ENCODE results near the gene TOR3A.
"Not testable (repeated sequence)": the region's sequence is repeated elsewhere in the genome, so short reads cannot be mapped to it uniquely, and the experiment has no call there.

DNA sequence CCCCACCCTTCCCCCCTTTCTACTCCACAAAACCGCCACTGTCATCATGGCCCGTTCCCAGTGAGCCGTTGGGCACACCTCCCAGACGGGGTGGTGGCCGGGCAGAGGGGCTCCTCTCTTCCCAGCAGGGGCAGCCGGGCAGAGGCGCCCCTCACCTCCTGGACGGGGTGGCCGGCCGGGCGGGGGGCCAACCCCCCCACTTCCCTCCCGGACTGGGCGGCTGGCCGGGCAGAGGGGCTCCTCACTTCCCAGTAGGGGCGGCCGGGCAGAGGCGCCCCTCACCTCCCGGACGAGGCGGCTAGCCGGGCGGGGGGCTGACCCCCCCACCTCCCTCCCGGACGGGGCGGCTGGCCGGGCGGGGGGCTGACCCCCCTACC is 41.7 kb upstream of the TOR3A start:
- TF ChIP-seq, protein P1, sequence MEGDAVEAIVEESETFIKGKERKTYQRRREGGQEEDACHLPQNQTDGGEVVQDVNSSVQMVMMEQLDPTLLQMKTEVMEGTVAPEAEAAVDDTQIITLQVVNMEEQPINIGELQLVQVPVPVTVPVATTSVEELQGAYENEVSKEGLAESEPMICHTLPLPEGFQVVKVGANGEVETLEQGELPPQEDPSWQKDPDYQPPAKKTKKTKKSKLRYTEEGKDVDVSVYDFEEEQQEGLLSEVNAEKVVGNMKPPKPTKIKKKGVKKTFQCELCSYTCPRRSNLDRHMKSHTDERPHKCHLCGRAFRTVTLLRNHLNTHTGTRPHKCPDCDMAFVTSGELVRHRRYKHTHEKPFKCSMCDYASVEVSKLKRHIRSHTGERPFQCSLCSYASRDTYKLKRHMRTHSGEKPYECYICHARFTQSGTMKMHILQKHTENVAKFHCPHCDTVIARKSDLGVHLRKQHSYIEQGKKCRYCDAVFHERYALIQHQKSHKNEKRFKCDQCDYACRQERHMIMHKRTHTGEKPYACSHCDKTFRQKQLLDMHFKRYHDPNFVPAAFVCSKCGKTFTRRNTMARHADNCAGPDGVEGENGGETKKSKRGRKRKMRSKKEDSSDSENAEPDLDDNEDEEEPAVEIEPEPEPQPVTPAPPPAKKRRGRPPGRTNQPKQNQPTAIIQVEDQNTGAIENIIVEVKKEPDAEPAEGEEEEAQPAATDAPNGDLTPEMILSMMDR (IDR thresholded peaks at IDR 0.05): not testable (repeated sequence)
- TF ChIP-seq POLR2A (IDR thresholded peaks at IDR 0.05): not testable (repeated sequence)

Measured in testis (tissue), 2 donors.